ENCODE results near the gene AFF3. TPM values are rescaled to one million over a fixed set of nuclear protein-coding genes. Genes with fewer than 3 reads are reported as not detected.

The AFF3 gene
- total and polyA plus RNA-seq, 3 donors from 2014 or later: 18.0 to 34.4 (median 27.1) TPM

GRCh38 chr2:99987160-99987559, 155.2 kb downstream of the AFF3 start:
- no peak overlapping the region for H3K27ac ChIP-seq
- peaks cover 5% of the 10 kb centered on the region for H3K4me1 ChIP-seq
- H3K4me3 ChIP-seq: no peak overlapping the region
- H3K9me3 ChIP-seq: no peaks in the 10 kb centered on the region
- DNase-seq: no peak
- intact Hi-C loops (cut with DNase I; ENCODE audit: low total_unique reads): no loop called here
- 92% methylated on average over 4 of the region's 4 CpGs for WGBS, 2 donors
- H3K36me3 ChIP-seq (ENCODE audit: low read depth, missing control alignments): no peaks in the 10 kb centered on the region
- TF ChIP-seq POLR2A (IDR thresholded peaks at IDR 0.05): no peak
- no peak for TF ChIP-seq CTCF (IDR thresholded peaks at IDR 0.05)
- no peaks in the 10 kb centered on the region for H3K27me3 ChIP-seq

- Histone ChIP-seq H3K4me1 (peaks cover 5% of the 10 kb centered on the region), H3K27me3 (no peaks in the 10 kb centered on the region), H3K4me3 (no peak overlapping the region), H3K9me3 (no peaks in the 10 kb centered on the region), H3K36me3 (ENCODE audit: low read depth, missing control alignments) (no peaks in the 10 kb centered on the region), H3K27ac (no peak overlapping the region)
- intact Hi-C loops (cut with DNase I; ENCODE audit: low total_unique reads): no loop called here
- 54 to 67% methylated on average over 4 of the region's 4 CpGs for WGBS, 2 donors
- TF ChIP-seq POLR2A (IDR thresholded peaks at IDR 0.05) (no peak), CTCF (IDR thresholded peaks at IDR 0.05) (no peak)
- DNase-seq: no peak
Measured at GRCh38 chr2:99984799-99985515, 157.4 kb downstream of the AFF3 start.

GRCh38 chr2:99982744-99983143, 159.6 kb downstream of the AFF3 start:
- no peak for TF ChIP-seq CTCF (IDR thresholded peaks at IDR 0.05)
- no peaks in the 10 kb centered on the region for H3K36me3 ChIP-seq (ENCODE audit: low read depth, missing control alignments)
- H3K27ac ChIP-seq: no peak overlapping the region
- H3K27me3 ChIP-seq: no peaks in the 10 kb centered on the region
- H3K4me1 ChIP-seq: peaks cover 5% of the 10 kb centered on the region
- no peak for DNase-seq
- WGBS, 2 donors: 92 to 99% methylated on average over 2 of the region's 2 CpGs
- no peaks in the 10 kb centered on the region for H3K9me3 ChIP-seq
- intact Hi-C loops (cut with DNase I; ENCODE audit: low total_unique reads): no loop called here
- no peak overlapping the region for H3K4me3 ChIP-seq

- Histone ChIP-seq H3K4me3 (no peak overlapping the region), H3K36me3 (ENCODE audit: low read depth, missing control alignments) (no peaks in the 10 kb centered on the region), H3K27ac (no peak overlapping the region), H3K9me3 (no peaks in the 10 kb centered on the region), H3K27me3 (no peaks in the 10 kb centered on the region), H3K4me1 (peaks cover 5% of the 10 kb centered on the region)
- 92 to 100% methylated on average over 1 of the region's 1 CpG for WGBS, 2 donors
- no peak for DNase-seq
- no peak for TF ChIP-seq CTCF (IDR thresholded peaks at IDR 0.05)
- intact Hi-C loops (cut with DNase I; ENCODE audit: low total_unique reads): no loop called here
Measured at GRCh38 chr2:99981840-99982239, 160.6 kb downstream of the AFF3 start.

GRCh38 chr2:99980176-99980575, 162.2 kb downstream of the AFF3 start:
- H3K27ac ChIP-seq: no peak overlapping the region
- H3K4me3 ChIP-seq: no peak overlapping the region
- peaks cover 5% of the 10 kb centered on the region for H3K4me1 ChIP-seq
- no peaks in the 10 kb centered on the region for H3K27me3 ChIP-seq
- intact Hi-C loops (cut with DNase I; ENCODE audit: low total_unique reads): no loop called here
- TF ChIP-seq CTCF (IDR thresholded peaks at IDR 0.05) (no peak), POLR2A (IDR thresholded peaks at IDR 0.05) (no peak)
- no peaks in the 10 kb centered on the region for H3K36me3 ChIP-seq (ENCODE audit: low read depth, missing control alignments)
- 48 to 61% methylated on average over 2 of the region's 2 CpGs for WGBS, 2 donors
- DNase-seq: no peak
- no peaks in the 10 kb centered on the region for H3K9me3 ChIP-seq
